Measurements from ENCODE around the gene TSGA10IP. TPM values are rescaled to one million over a fixed set of nuclear protein-coding genes. Genes with fewer than 3 reads are reported as not detected.

Gene TSGA10IP
- polyA plus RNA-seq, 1 donor (not counting 4 experiments of a cell fraction or from before 2014, with no cell fraction given): not detected

DNA sequence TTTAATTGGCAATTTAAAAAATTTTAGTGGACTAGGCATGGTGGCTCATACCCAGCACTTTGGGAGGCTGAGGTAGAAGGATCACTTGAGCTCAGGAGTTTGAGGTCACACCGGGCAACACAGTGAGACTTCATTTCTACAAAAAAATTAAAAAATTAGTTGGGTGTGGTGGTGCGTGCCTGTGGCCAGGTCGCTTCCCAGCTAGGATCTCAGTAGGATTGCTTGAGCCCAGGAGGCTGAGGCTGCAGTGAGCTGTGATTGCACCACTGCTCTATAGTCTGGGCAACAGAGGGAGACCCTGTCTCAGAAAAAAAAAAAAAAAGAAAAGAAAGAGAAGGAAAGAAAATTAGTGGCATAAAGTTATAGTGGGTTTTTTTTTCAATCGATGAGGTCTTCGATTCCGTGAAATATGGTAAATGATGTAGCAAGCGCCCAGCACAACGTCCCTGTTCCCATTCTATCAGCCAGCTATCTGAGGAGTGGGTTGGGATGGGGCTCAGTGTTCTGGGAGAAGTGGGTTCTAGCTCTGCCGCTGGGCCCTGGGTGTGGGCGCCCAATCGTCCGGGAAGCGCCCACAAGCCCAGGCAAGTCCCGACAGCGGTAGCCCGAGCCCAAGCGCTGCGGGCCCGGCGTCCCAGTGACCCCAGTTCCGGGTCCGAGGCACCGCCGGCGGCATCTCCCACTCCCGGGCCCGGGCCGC is 46.5 kb upstream of the TSGA10IP start:
- Histone ChIP-seq H3K9ac (ENCODE audit: control insufficient read depth, extremely low read depth, insufficient read depth, low read length) (peak overlapping the region; percentile 99), H3K4me3 (ENCODE audit: control insufficient read depth in 2 of 3, extremely low read depth in 1 of 3, insufficient read depth in 2 of 3, low read depth in 1 of 3, low read length in 3 of 3) (peak overlapping the region; percentile 94 to 99 (median 97)), H3K4me1 (ENCODE audit: control insufficient read depth, extremely low read depth, insufficient read depth, low read length) (peaks cover 71% of the 10 kb centered on the region), H3K9me1 (ENCODE audit: control insufficient read depth, extremely low read depth, insufficient read depth, low read length) (peaks cover 2% of the 10 kb centered on the region), H3K9me3 (ENCODE audit: control insufficient read depth, low read depth, low read length) (no peaks in the 10 kb centered on the region), H2AFZ (ENCODE audit: control insufficient read depth, low read length) (no peak overlapping the region), H3K27ac (ENCODE audit: control insufficient read depth, insufficient read depth, low read length) (peak overlapping the region; percentile 98), H3K79me2 (ENCODE audit: control insufficient read depth, insufficient read depth, low read length) (peaks cover 67% of the 10 kb centered on the region), H3K4me2 (ENCODE audit: control insufficient read depth, extremely low read depth, insufficient read depth, low read depth, low read length) (peak overlapping the region; percentile 100), H3K36me3 (ENCODE audit: control insufficient read depth in 2 of 2, extremely low read depth in 1 of 2, insufficient read depth in 2 of 2, low read length in 2 of 2) (peaks cover 21 to 39% of the 10 kb centered on the region in 2 experiments), H3K27me3 (ENCODE audit: control insufficient read depth, extremely low read depth, insufficient read depth, low read length) (no peaks in the 10 kb centered on the region), H4K20me1 (ENCODE audit: control insufficient read depth, extremely low read depth, insufficient read depth, low read length) (peaks cover 33% of the 10 kb centered on the region)
- dilution Hi-C loops (cut with MboI; ENCODE audit: extremely low pct_ligation_motif_present, low sequenced_read_pairs): no loop called here
- DNase-seq (ENCODE audit: low read depth, low spot score): no peak
- FAIRE-seq: no peak
- no peak for TF ChIP-seq EZH2 (IDR thresholded peaks at IDR 0.05; ENCODE audit: low read length)
- TF ChIP-seq, protein P1, sequence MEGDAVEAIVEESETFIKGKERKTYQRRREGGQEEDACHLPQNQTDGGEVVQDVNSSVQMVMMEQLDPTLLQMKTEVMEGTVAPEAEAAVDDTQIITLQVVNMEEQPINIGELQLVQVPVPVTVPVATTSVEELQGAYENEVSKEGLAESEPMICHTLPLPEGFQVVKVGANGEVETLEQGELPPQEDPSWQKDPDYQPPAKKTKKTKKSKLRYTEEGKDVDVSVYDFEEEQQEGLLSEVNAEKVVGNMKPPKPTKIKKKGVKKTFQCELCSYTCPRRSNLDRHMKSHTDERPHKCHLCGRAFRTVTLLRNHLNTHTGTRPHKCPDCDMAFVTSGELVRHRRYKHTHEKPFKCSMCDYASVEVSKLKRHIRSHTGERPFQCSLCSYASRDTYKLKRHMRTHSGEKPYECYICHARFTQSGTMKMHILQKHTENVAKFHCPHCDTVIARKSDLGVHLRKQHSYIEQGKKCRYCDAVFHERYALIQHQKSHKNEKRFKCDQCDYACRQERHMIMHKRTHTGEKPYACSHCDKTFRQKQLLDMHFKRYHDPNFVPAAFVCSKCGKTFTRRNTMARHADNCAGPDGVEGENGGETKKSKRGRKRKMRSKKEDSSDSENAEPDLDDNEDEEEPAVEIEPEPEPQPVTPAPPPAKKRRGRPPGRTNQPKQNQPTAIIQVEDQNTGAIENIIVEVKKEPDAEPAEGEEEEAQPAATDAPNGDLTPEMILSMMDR (optimal IDR thresholded peaks at IDR 0.05 in 1 of 3, IDR thresholded peaks at IDR 0.05 in 1 of 3, conservative IDR thresholded peaks at IDR 0.05 in 1 of 3; ENCODE audit: extremely low read depth in 1 of 3, insufficient read depth in 2 of 3, low read length in 3 of 3): no peak

- Histone ChIP-seq H3K79me2 (ENCODE audit: control insufficient read depth, insufficient read depth, low read length) (peaks cover 60% of the 10 kb centered on the region), H3K27me3 (ENCODE audit: control insufficient read depth, extremely low read depth, insufficient read depth, low read length) (no peaks in the 10 kb centered on the region), H3K9ac (ENCODE audit: control insufficient read depth, extremely low read depth, insufficient read depth, low read length) (peak overlapping the region; percentile 99), H4K20me1 (ENCODE audit: control insufficient read depth, extremely low read depth, insufficient read depth, low read length) (peaks cover 26% of the 10 kb centered on the region), H3K9me1 (ENCODE audit: control insufficient read depth, extremely low read depth, insufficient read depth, low read length) (peaks cover 2% of the 10 kb centered on the region), H3K9me3 (ENCODE audit: control insufficient read depth, low read depth, low read length) (no peaks in the 10 kb centered on the region), H3K27ac (ENCODE audit: control insufficient read depth, insufficient read depth, low read length) (peak overlapping the region; percentile 98), H3K36me3 (ENCODE audit: control insufficient read depth in 2 of 2, extremely low read depth in 1 of 2, insufficient read depth in 2 of 2, low read length in 2 of 2) (peaks cover 18 to 32% of the 10 kb centered on the region in 2 experiments), H2AFZ (ENCODE audit: control insufficient read depth, low read length) (no peak overlapping the region), H3K4me3 (ENCODE audit: control insufficient read depth in 2 of 3, extremely low read depth in 1 of 3, insufficient read depth in 2 of 3, low read depth in 1 of 3, low read length in 3 of 3) (peak overlapping the region; percentile 94 to 99 (median 97)), H3K4me1 (ENCODE audit: control insufficient read depth, extremely low read depth, insufficient read depth, low read length) (peaks cover 65% of the 10 kb centered on the region), H3K4me2 (ENCODE audit: control insufficient read depth, extremely low read depth, insufficient read depth, low read depth, low read length) (peak overlapping the region; percentile 22)
- dilution Hi-C loops (cut with MboI; ENCODE audit: extremely low pct_ligation_motif_present, low sequenced_read_pairs): no loop called here
- DNase-seq (ENCODE audit: low read depth, low spot score) (no peak), FAIRE-seq (no peak)
- no peak for TF ChIP-seq EZH2 (IDR thresholded peaks at IDR 0.05; ENCODE audit: low read length)
- TF ChIP-seq, protein P1 (optimal IDR thresholded peaks at IDR 0.05 in 1 of 3, IDR thresholded peaks at IDR 0.05 in 1 of 3, conservative IDR thresholded peaks at IDR 0.05 in 1 of 3; ENCODE audit: extremely low read depth in 1 of 3, insufficient read depth in 2 of 3, low read length in 3 of 3): peak in 2 of 3 experiments; percentile 6 to 22
Observed at GRCh38 chr11:65899356-65900124, 45.7 kb upstream of the TSGA10IP start.

Data from keratinocyte (primary cell).